Activated CD8-positive, alpha-beta memory T cell treated with anti-CD3 and anti-CD28 coated beads for 4 hours (primary cell): Measurements from ENCODE around the gene PEPD.

Source experiments
- DNase-seq, 2 donors: peaks; one replicate each; pipeline ENCODE4 v3.0.0-alpha.2; 2020; ENCODE audit warnings: low read depth in 2 of 2

PEPD gene

GRCh38 chr19:33383720-33384292, 137.8 kb downstream of the PEPD start:
- DNase-seq = no peak

- no peak for DNase-seq
These were observed 138.6 kb downstream of the PEPD start for GRCh38 chr19:33382982-33383381.

- no peak for DNase-seq
These were observed 139.6 kb downstream of the PEPD start for GRCh38 chr19:33382006-33382405.

GRCh38 chr19:33381101-33381500, 140.5 kb downstream of the PEPD start:
- no peak for DNase-seq

GRCh38 chr19:33379151-33379829, 142.3 kb downstream of the PEPD start:
- no peak for DNase-seq

- DNase-seq = no peak
These were observed 143.8 kb downstream of the PEPD start for GRCh38 chr19:33377586-33378475.

- DNase-seq = no peak
These were observed 144.5 kb downstream of the PEPD start for GRCh38 chr19:33376941-33377557.

GRCh38 chr19:33376423-33376822, 145.2 kb downstream of the PEPD start:
- DNase-seq = no peak

- no peak for DNase-seq
These were observed 145.8 kb downstream of the PEPD start for GRCh38 chr19:33375837-33376159.

GRCh38 chr19:33375156-33375836, 146.3 kb downstream of the PEPD start:
- DNase-seq = no peak

GRCh38 chr19:33374236-33374714, 147.3 kb downstream of the PEPD start:
- DNase-seq = no peak

GRCh38 chr19:33373453-33374235, 147.9 kb downstream of the PEPD start, which contains the start of gene CEBPG:
Gene CEBPG (plus strand): TSS chr19:33373709. CDS start chr19:33379240, 5,531 bp downstream.
- peak; percentile 88 to 89 for DNase-seq

- DNase-seq = no peak
These were observed 150.8 kb downstream of the PEPD start for GRCh38 chr19:33370783-33371182.

- no peak for DNase-seq
These were observed 153.3 kb downstream of the PEPD start for GRCh38 chr19:33368074-33368864.

- no peak for DNase-seq
These were observed 154.7 kb downstream of the PEPD start for GRCh38 chr19:33366897-33367296.

- DNase-seq = no peak
These were observed 155.5 kb downstream of the PEPD start for GRCh38 chr19:33366127-33366526.

GRCh38 chr19:33365691-33366090, 155.9 kb downstream of the PEPD start:
- DNase-seq = no peak

GRCh38 chr19:33363476-33363875, 158.1 kb downstream of the PEPD start:
- no peak for DNase-seq

- DNase-seq = no peak
These were observed 158.9 kb downstream of the PEPD start for GRCh38 chr19:33362508-33363228.
